Stimulated activated CD8-positive, alpha-beta memory T cell treated with anti-CD3 and anti-CD28 coated beads, Interleukin-4, amount 100 ng/mL, for 1 hour (primary cell): ENCODE measurements around the gene NSRP1.
"Not testable (repeated sequence)": the region's sequence is repeated elsewhere in the genome, so short reads cannot be mapped to it uniquely, and the experiment has no call there.

Source experiments
- DNase-seq, 2 donors: peaks; one replicate each; pipeline ENCODE4 v3.0.0-alpha.2; 2020; ENCODE audit warnings: low read depth in 2 of 2, low spot score in 1 of 2

NSRP1 gene

DNA sequence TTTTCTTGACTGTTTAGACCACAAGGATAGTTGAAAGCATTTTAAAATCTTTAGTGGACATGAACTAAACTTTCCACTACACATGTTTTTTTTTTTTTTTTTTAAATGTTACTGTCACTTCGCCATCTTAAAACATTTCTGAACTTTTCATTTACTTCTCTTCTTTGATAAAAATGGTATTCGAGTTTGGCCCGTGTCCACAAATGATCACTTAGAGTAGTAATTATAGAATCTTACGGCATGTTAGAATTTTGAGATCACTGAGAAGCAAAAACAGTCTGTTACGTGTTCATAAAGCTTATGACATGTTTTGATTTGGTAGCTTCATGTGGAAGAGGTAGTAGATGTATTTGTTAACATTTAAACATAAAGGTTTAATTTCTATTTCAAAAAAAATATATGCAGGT lies 1.1 kb downstream of the NSRP1 start:
- DNase-seq, result no peak

DNA sequence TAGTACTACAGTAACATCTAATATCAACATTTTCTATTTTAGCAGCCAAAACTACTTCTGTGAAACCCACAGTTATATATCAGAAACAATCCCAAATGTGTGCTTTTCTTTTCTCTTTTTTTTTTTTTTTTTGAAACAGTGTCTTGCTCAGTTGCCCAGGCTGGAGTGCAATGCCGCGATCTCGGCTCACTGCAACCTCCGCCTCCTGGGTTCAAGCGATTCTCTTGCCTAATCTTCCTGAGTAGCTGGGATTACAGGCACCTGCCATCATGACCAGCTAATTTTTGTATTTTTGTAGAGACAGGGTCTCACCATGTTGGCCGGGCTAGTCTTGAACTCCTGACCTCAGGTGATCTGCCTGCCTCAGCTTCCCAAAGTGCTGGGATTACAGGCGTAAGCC lies 2.0 kb downstream of the NSRP1 start:
- not testable (repeated sequence) for DNase-seq

DNA sequence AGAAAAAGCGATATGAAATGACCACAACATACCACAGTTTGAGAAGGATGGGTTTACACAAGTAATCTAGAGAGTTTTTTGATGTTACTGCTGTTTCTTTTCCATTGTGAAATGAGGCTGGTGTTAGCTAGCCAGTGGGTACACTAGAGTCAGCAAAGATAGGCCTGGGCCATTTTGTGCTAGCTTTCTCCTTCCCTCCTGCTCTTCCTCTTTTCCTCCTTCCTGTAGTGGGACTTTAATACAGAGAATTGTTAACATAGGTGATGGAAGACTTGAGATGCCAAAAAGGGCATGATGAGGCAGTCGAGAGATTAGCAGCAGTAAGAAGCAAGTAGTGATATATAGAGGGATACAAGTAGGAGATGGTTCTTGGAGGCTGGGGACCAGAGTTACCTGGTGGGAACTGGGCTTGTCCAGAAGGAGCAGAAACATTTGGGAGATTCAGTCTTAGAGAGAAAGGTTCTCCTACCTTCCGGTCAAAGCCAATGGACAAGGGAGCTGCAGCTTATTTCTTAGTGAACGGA lies 7.7 kb downstream of the NSRP1 start:
- DNase-seq, result no peak

DNA sequence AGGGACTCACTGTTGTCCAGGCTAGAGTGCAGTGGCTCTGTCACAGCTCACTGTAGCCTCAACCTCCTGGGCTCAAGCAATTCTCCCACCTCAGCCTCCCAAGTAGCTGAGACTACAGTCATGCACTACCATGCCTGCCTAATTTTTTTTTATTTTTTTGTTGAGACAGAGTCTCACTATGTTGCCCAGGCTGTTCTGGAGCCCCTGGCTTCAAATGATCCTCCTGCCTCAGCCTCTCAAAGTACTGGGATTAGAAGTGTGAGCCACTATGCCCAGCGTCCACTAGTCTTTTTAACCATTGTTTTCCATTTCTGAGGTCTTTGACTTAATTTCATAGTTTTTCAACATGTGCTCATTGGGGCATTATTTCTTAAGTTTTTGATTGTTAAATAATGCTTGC lies 13.5 kb downstream of the NSRP1 start:
- DNase-seq, result no peak

DNA sequence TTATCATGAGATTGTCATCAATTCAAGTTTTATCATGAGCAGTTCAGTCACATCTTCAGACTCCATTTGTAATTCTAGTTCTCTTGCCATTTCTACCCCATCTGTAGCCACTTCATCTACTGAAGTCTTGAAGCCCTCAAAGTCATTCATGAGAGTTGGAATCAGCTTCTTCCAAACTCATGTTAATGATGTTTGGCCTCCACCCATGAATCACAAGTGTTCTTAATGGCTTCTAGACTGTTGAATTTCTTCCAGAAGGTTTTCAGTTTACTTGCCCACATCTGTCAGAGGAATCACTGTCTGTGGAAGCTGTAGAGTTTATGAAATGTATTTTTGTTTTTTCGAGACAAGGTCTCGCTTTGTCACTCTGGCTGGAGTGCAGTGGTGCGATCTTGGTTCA lies 16.0 kb downstream of the NSRP1 start:
- no peak for DNase-seq

DNA sequence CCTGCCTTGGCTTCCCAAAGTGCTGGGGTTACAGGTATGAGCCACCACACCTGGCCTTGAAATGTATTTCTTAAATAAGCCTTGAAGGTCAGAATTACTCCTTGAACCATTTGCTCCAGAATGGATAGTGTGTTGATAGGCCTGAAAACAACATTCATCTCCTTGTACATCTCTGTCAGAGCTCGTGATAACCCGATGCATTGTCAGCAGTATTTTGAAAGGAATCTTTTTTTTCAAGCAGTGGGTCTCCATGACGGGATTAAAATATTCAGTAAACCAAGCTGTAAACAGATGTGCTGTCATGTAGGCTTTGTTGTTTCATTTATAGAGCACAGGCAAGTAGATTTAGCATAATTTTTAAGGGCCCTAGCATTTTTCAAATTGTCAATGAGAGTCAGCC lies 16.6 kb downstream of the NSRP1 start:
- no peak for DNase-seq

DNA sequence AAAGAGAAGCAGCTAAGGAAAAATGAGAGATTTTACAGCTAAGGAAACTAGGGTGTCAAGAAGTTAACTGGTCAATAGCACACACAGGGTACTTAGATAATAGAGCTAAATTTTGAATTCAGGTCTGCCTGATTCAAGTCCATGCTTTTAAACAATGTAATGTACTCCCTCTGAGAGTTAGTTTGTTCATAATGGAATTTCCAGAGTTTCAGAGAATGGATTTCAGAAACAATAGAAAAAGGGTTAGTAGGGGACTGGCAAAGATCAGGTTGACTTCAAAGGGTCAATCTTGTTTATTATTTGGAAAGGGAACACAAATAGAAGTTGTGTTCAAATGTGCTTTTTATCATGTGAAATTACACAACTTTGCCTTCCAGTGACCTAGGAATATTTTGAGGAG lies 17.9 kb downstream of the NSRP1 start:
- DNase-seq, result no peak

DNA sequence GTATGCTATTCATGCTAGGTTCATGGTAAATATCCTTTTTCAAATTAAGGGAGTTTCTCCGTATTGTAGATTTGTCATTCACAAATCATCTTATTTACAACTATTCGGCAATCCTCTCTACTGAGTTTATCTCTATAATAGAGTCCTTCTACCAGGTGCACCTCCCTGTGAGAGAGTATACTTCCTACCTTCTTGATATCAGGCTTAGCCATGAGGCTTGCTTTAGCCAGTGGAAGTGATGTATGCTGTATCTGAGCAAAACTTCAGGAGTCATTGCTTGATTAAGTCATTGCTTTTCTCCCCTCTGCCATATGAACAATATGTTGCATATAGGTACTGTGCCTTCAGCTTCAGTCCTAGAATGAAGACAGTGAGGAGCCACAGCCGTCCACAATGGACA lies 20.5 kb downstream of the NSRP1 start:
- DNase-seq, result no peak

DNA sequence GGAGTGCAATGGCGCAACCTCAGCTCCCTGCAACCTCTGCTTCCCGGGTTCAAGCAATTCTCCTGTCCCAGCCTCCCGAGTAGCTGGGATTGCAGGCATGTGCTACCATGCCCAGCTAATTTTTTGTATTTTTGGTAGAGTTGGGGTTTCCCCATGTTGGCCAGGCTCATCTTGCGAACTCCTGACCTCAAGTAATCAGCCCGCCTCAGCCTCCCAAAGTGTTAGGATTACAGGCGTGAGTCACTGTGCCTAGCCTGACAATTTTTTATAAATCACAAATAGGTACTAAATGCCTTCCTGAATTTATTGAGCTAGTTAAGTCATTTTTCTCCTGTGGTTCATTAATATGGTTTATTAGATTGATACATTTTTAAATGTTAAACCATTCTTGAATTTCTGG lies 31.2 kb downstream of the NSRP1 start:
- not testable (repeated sequence) for DNase-seq

DNA sequence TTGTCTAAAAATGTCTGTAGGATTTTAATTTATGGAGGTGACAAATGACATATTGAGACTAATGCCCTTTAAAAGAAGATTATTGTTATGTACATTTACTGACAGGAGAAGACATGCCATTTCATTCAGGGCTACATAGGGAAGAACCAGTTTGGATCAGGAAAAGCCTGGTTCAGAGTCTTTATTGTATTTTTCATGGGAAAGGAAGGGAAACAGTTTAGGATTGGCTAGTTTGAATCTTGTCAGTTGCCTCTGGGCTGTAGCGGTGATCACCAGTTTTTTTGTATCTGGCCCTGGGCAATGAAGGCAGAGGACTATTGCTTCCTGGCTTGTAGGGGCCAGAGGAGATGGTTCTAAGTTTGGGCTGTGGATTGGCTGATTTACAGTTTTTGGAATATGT lies 31.8 kb downstream of the NSRP1 start:
- no peak for DNase-seq

DNA sequence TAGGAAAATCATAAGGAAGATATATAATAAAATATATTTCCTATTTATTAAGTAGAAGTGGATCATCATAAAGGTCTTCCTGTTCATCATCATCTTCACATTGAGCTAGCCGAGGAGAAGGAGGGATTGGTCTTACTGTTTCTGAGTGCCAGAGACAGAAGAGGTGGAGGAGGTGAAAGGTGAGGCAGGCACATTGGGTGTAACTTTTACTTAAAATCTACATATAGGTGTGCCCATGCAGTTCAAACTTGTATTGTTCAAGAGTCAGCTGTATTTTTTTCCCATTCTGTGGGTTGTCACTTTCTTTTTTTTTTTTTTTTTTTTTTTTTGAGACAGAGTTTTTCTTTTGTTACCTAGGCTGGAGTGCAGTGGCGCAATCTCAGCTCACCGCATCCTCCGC lies 34.9 kb downstream of the NSRP1 start:
- no peak for DNase-seq

DNA sequence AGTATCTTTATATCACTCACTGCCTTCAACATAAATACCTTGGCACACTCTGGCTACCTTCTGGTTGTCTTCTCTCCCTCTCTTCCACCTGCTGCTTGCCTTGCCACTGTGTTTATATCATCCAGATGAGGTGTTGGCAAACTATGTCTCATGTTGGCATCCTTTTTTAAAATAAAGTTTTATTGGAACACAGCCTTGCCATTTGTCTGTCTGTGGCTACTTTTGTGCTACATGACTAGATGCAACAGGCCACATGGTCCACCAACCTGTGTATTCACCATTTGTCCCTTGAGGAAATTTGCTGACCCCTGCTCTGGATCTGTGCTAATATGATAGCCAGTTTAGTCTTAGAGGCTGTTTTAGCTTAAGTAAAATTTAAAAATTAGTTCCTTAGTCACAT lies 36.8 kb downstream of the NSRP1 start:
- no peak for DNase-seq

DNA sequence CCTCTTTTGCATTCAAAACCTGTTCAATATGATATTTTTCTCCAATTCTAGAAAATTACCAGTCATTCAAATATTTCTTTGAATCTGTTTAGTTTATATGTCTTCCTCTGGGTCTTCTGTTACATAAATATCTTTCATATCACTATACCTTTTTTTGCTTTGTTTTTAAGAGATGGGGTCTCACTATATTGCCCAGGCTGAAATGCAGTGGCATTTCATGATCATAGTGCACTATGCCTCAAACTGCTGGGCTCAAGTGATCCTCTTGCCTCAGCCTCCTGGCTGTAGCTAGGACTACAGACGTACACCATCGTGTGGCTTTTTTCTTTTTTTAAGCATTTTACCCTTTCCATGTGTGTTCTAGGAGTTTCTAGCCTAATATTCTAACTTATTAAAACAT lies 38.8 kb downstream of the NSRP1 start:
- no peak for DNase-seq

DNA sequence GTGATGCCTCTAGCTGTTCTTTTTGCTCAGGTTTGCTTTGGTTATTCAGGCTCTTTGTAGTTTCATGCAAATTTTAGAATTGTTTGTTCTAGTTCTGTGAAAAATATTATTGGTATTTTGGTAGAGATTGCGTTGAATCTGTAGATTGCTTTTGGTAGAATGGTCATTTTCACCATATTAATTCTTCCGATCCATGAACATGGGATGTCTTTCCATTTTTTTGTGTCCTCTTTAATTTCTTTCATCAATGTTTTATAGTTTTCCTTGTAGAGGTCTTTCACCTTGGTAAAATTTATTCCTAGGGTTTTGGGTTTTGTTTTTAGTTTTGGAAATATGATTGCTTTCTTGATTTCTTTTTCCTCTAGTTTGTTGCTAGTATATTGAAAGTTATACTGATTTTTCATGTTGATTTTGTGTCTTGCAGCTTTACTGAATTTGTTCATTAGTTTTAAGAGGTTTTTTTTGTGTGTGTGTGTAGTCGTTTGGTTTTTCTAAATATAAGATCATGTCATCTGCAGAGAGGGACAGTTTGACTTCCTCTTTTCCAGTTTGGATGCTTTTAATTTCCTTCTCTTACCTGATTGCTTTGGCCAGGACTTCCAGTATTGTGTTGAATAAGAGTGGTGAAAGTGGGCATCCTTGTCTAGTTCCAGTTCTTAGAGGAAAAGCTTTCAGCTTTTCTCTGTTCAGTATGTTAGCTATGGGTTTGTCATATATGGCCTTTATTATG lies 42.4 kb downstream of the NSRP1 start:
- DNase-seq, result no peak

DNA sequence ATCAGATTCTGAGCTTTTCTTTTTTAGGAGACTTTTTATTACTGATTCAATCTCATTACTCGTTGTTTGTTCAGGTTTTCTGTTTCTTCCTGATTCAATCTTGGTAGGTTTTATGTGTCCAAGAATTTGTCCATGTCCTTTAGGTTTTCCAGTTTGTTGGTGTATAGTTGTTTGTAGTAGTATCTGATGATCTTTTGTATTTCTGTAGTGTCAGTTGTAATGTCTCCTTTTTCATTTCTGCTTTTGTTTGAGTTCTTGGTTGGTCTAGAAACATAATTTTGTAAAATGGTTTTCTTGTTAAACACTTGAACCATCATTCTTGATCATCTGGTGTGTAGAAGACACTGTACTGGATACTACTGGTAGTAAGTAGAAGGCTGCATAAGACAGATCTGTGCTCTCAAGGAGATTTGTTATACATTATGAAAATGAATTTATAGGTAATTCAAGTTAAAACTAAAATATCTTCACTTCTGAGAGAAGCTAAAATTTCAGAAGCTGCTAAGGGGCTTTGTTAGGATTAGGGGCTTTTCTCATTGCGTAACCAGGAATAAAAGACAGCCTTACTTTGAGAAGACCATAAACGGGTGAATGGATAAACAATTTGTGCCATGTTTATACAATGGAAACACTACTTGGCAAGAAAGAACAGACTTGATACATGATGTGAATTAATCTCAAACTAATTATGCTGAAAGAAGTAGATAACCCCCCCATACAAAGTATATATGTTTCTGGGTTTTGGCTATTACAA lies 44.0 kb downstream of the NSRP1 start:
- no peak for DNase-seq

DNA sequence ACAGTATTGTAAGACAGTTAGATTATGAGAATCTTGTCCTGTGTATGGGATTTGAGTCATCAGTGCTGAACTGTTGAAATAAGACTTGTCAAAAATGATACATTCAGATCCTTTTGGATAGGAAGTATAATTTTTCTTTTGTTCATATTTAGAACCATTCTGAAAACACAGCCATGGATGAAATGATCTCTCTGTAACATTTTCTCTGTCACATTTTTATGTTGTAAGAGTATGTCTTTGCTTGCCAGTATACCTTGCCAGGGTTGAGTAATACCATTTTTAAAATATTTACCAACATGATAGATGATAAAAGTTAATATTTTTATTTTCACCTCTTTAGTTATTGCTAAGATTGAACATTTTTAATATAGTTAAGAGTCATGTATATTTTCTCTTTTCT lies 45.0 kb downstream of the NSRP1 start:
- no peak for DNase-seq

DNA sequence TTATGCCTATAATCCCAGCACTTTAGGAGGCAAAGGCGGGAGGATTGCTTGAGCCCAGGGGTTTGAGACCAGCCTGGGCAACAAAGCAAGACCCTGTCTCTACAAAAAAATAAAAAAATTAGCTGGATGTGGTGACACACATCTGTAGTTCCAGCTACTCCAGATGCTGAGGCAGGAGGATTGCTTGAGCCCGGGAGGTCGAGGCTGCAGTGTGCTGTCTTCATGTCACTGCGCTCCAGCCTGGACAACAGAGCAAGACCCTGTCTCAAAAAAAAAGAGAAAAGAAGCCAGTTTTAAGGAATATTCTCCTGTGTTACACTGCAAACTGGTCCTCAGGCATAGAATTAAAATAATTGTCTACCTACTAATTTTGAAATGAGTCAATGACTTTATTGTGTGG lies 47.9 kb downstream of the NSRP1 start:
- no peak for DNase-seq

DNA sequence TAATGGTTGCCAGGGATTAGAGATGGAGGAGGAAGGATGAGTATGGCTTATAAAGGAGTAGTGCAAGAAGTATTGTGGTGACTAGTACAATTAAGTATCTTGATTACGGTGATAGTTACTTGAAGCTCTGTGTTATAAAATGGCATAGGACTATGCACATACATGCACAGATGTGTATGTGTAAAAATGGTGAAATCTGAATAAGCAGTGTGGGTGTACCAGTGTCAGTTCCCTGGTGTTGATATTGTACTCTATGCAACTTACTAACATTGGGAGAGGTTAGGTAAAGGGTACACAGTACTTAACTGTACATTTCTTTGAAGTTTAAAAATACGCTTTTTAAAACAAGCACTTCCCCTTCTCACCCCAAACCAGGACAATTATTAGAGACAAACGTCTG lies 48.5 kb downstream of the NSRP1 start:
- no peak for DNase-seq

DNA sequence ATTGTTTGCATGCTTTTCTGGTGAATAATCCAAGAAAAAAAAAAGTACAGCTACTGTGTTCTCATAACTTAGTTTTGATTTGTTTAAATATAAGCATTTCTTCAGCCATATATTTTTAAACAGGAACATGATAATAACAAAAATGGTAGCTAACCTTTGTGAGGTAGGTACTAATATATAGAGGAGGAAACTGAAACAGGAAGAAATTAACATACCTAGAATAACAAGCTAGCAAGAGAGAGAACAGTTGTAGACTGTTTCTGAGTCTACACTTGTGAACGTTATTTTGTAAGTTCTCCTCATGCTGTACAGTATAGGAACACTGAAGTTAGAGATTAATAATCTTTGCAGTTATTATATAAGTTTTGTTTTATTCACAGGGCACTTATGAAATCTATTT lies 49.3 kb downstream of the NSRP1 start:
- no peak for DNase-seq

DNA sequence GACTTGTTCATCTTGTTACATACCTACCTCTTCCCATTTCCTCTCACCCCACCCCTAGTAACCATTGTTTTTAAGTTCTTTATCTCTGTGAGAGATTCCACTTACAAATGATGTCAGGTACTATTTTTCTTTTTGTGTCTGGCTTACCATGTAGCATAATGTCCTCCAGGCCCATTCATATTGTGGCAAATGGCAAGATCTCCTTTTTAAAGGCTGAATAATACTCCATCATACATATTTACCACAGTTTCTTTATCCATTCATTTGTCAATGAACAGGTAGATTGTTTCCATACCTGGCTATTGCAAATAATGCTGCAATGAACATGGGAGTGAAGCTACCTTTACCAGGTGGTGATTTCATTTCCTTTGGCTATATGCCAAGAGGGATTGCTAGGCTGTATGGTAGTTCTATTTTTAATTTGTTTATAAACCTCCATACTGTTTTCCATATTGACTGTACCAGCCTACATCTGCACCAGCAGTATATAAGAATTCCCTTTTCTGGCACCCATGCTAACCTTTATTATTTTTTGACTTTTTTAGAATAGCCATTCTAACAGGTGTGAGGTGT lies 53.9 kb downstream of the NSRP1 start:
- DNase-seq, result no peak

DNA sequence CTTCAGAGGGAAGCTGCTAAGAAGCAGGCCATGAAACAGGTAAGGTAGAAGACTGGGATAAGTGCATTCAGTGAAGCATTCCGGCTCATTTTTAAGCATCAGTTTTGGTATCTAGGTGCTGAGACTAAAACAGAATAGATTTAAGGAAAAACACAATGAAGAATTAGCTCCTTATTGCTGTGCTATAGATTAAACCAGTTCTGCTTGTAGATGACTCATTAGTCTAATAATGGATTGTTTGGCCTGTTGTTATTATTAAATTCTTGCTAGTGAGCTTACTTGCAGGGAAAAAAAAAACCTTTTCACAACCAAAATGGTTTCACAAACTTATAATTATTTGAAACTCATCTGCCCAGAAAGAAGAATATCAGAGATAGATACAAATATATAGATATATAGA lies 55.9 kb downstream of the NSRP1 start:
- DNase-seq, result no peak

DNA sequence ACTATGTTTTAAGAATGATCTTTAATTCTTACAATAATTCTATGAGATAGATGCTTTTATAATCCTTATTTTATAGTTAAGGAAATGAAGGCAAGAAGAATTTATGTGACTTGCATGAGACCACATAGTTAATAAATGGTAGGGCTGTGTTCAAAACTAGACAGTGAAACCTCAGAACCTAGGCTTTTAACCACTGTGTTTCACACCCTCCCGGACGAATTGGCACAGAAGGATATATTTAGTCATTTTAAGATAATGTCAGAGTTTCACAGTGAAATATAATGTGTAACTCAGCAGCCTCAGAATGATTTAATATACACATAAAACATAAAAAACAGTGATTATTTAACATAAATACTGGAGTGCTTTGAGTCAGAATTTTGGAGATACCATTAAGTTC lies 57.0 kb downstream of the NSRP1 start:
- no peak for DNase-seq
